H1 (cell line): ENCODE measurements around the gene SLC37A1. TPM values are rescaled to one million over a fixed set of nuclear protein-coding genes. Genes with fewer than 3 reads are reported as not detected.

Experiments
- CTCF ChIA-PET: fragments of 300-600 bp; sonication (Branson Sonifier 250); formaldehyde crosslinking; loops from one replicate; lab custom pipeline; 2021; ENCODE audit not compliant: partially characterized antibody; lab: Charles Lee
- POLR2A ChIA-PET: fragments of 300-600 bp; sonication (Branson Sonifier 250); formaldehyde crosslinking; loops from one replicate; lab custom pipeline; 2021; ENCODE audit warnings: inconsistent platforms; ENCODE audit not compliant: partially characterized antibody; lab: Charles Lee
- DNase-seq, 2 experiments: peaks; one replicate each; pipeline versions ENCODE4 v3.0.0 to v3.0.0-alpha.2; 2010 to 2022; ENCODE audit warnings: low spot score in 2 of 2, low read depth in 1 of 2, mixed read lengths in 1 of 2
- FAIRE-seq: peaks from 2 replicates; lab custom pipeline; 2011; peaks lifted over from hg19 to GRCh38; lab: Jason Lieb, UNC
- H2AFZ ChIP-seq: 2 replicates; pipeline ENCODE4 v1.8.1; 2012; ENCODE audit warnings: low read length, inconsistent platforms
- H2AK5ac ChIP-seq: 2 replicates; pipeline ENCODE4 v1.6.1; 2013; ENCODE audit warnings: low read depth, low read length
- H2BK120ac ChIP-seq: replicated peaks from 2 replicates; pipeline ENCODE3; 2013; ENCODE audit warnings: low read depth, low read length, inconsistent platforms
- H2BK12ac ChIP-seq: 2 replicates; pipeline ENCODE4 v1.6.1; 2013; ENCODE audit warnings: low read depth, low read length
- H2BK15ac ChIP-seq: 2 replicates; pipeline ENCODE4 v1.6.1; 2013; ENCODE audit warnings: low read length
- H2BK20ac ChIP-seq: 2 replicates; pipeline ENCODE4 v1.6.1; 2013; ENCODE audit warnings: low read length
- H2BK5ac ChIP-seq: 2 replicates; pipeline ENCODE4 v1.6.1; 2013; ENCODE audit warnings: low read depth, low read length
- H3K14ac ChIP-seq: 2 replicates; pipeline ENCODE4 v1.6.1; 2013; ENCODE audit warnings: inconsistent platforms; ENCODE audit not compliant: insufficient read length
- H3K18ac ChIP-seq: 2 replicates; pipeline ENCODE4 v1.6.1; 2013; ENCODE audit warnings: low read length; ENCODE audit errors: extremely low read depth
- H3K23ac ChIP-seq: 2 replicates; pipeline ENCODE4 v1.6.1; 2013; ENCODE audit warnings: inconsistent platforms; ENCODE audit not compliant: insufficient read length
- H3K23me2 ChIP-seq: 2 replicates; pipeline ENCODE4 v1.6.1; 2013; ENCODE audit warnings: low read depth, low read length
- H3K27ac ChIP-seq: 2 replicates; pipeline ENCODE4 v1.6.1; 2011; ENCODE audit warnings: low read depth, low read length, inconsistent platforms
- H3K27me3 ChIP-seq, 4 experiments: replicated peaks in 1 of 4; 1 replicate in 1 of 4; 2 replicates in 3 of 4; pipeline versions ENCODE4 v1.6.1 to v1.8.1; 2011 to 2013; ENCODE audit warnings: low read length in 3 of 4, mild to moderate bottlenecking in 3 of 4, inconsistent platforms in 2 of 4, mixed read lengths in 2 of 4, moderate library complexity in 1 of 4; ENCODE audit not compliant: control insufficient read depth in 3 of 4, insufficient read depth in 3 of 4; ENCODE audit errors: extremely low read depth in 1 of 4
- H3K36me3 ChIP-seq, 4 experiments: 2 replicates each; pipeline versions ENCODE4 v1.6.1 to v1.8.1; 2011 to 2013; ENCODE audit warnings: mild to moderate bottlenecking in 4 of 4, low read length in 3 of 4, moderate library complexity in 2 of 4, control low read depth in 1 of 4, inconsistent platforms in 1 of 4; ENCODE audit not compliant: insufficient read depth in 4 of 4, control insufficient read depth in 2 of 4
- H3K4ac ChIP-seq: replicated peaks from 2 replicates; pipeline ENCODE3; 2013; ENCODE audit warnings: low read length, low read depth, mixed read lengths, inconsistent platforms; ENCODE audit not compliant: insufficient read length
- H3K4me1 ChIP-seq, 4 experiments: replicated peaks in 1 of 4; 1 replicate in 1 of 4; 2 replicates in 3 of 4; pipeline versions ENCODE4 v1.6.1 to v1.8.1; 2011 to 2013; ENCODE audit warnings: low read length in 3 of 4, inconsistent platforms in 2 of 4, mixed read lengths in 1 of 4; ENCODE audit not compliant: insufficient read depth in 4 of 4, control insufficient read depth in 3 of 4
- H3K4me2 ChIP-seq, 2 experiments: 2 replicates each; pipeline versions ENCODE4 v1.6.1 to v1.8.1; 2011 to 2013; ENCODE audit warnings: low read depth in 2 of 2, low read length in 2 of 2, control low read depth in 1 of 2, inconsistent platforms in 1 of 2, mild to moderate bottlenecking in 1 of 2; ENCODE audit not compliant: insufficient read depth in 1 of 2
- H3K4me3 ChIP-seq, 4 experiments: fragments of 200-600, 300-600 bp in 1 of 4; sonication (generic), shearing (Covaris generic), sonication (Bioruptor Twin) in 1 of 4; 2 replicates each; pipeline versions ENCODE4 v1.5.1 to v1.8.1; 2011 to 2016; ENCODE audit warnings: low read length in 4 of 4, low read depth in 3 of 4, control low read depth in 2 of 4, inconsistent platforms in 2 of 4, mild to moderate bottlenecking in 2 of 4, mixed read lengths in 1 of 4, moderate library complexity in 1 of 4; ENCODE audit not compliant: insufficient read depth in 2 of 4; ENCODE audit errors: extremely low read depth in 1 of 4
- H3K56ac ChIP-seq: replicated peaks from 2 replicates; pipeline ENCODE3; 2013; ENCODE audit warnings: low read depth, mild to moderate bottlenecking, mixed read lengths, low read length, inconsistent platforms; ENCODE audit not compliant: insufficient read length
- H3K79me1 ChIP-seq: 2 replicates; pipeline ENCODE4 v1.6.1; 2013; ENCODE audit warnings: low read depth, low read length, control low read depth
- H3K79me2 ChIP-seq, 2 experiments: 2 replicates each; pipeline versions ENCODE4 v1.6.1 to v1.8.1; 2012 to 2013; ENCODE audit warnings: low read length in 2 of 2, mild to moderate bottlenecking in 2 of 2, inconsistent platforms in 1 of 2; ENCODE audit not compliant: insufficient read depth in 2 of 2, control insufficient read depth in 1 of 2
- H3K9ac ChIP-seq, 4 experiments: replicated peaks in 1 of 4; 1 replicate in 1 of 4; 2 replicates in 3 of 4; pipeline versions ENCODE4 v1.6.1 to v1.8.1; 2011 to 2013; ENCODE audit warnings: low read depth in 3 of 4, low read length in 3 of 4, control low read depth in 2 of 4, mild to moderate bottlenecking in 2 of 4, moderate library complexity in 2 of 4, inconsistent platforms in 1 of 4; ENCODE audit errors: extremely low read depth in 1 of 4
- H3K9me3 ChIP-seq, 2 experiments: 2 replicates each; pipeline versions ENCODE4 v1.6.1 to v1.8.1; 2012 to 2013; ENCODE audit warnings: mild to moderate bottlenecking in 2 of 2, moderate library complexity in 2 of 2, control low read depth in 1 of 2, inconsistent platforms in 1 of 2, low read depth in 1 of 2, low read length in 1 of 2, mixed read lengths in 1 of 2; ENCODE audit not compliant: insufficient read depth in 2 of 2
- H4K20me1 ChIP-seq, 2 experiments: replicated peaks in 1 of 2; 2 replicates each; pipeline versions ENCODE3 to v1.8.1; 2011 to 2013; ENCODE audit warnings: inconsistent platforms in 2 of 2, low read length in 2 of 2, mild to moderate bottlenecking in 1 of 2; ENCODE audit not compliant: insufficient read depth in 2 of 2, control insufficient read depth in 1 of 2
- H4K5ac ChIP-seq: 2 replicates; pipeline ENCODE4 v1.6.1; 2013; ENCODE audit warnings: low read length, low read depth, mixed read lengths, inconsistent platforms; ENCODE audit not compliant: insufficient read length
- H4K8ac ChIP-seq: 2 replicates; pipeline ENCODE4 v1.8.0; 2013; ENCODE audit warnings: mild to moderate bottlenecking, moderate library complexity, low read length, inconsistent platforms; ENCODE audit not compliant: insufficient read depth; ENCODE audit errors: extremely low read depth
- H4K91ac ChIP-seq: replicated peaks from 2 replicates; pipeline ENCODE3; 2013; ENCODE audit warnings: low read length, mixed read lengths, inconsistent platforms; ENCODE audit not compliant: insufficient read length
- ASH2L ChIP-seq: fragments of 200-600, 300-600 bp; sonication (generic); IDR thresholded peaks from one replicate; pipeline ENCODE4 v1.7.1; 2017; ENCODE audit warnings: low read length
- CBX5 ChIP-seq: fragments of 300-800, 300-1000 bp; sonication (generic); IDR thresholded peaks from 2 replicates; pipeline ENCODE4 v1.7.1; 2016; ENCODE audit warnings: antibody characterized with exemption, low read length, low read depth
- CTCF ChIP-seq, 3 experiments: IDR thresholded peaks; 1 replicate in 2 of 3; 2 replicates in 1 of 3; pipeline versions ENCODE4 v1.5.1 to v1.6.1; 2011; ENCODE audit warnings: low read length in 3 of 3, mild to moderate bottlenecking in 3 of 3, inconsistent platforms in 2 of 3, low read depth in 1 of 3, moderate library complexity in 1 of 3; ENCODE audit not compliant: insufficient read depth in 1 of 3; ENCODE audit errors: control extremely low read depth in 1 of 3
- EGR1 ChIP-seq: IDR thresholded peaks from 2 replicates; pipeline ENCODE4 v1.6.1; 2011; ENCODE audit warnings: low read depth, low read length, borderline replicate concordance
- EZH2 ChIP-seq: fragments of 200-600 bp; sonication (generic); IDR thresholded peaks from 2 replicates; pipeline ENCODE4 v1.7.1; 2012; ENCODE audit warnings: low read depth, mild to moderate bottlenecking, moderate library complexity, low read length, inconsistent platforms; ENCODE audit not compliant: severe bottlenecking
- KDM5A ChIP-seq: fragments of 200-600 bp; IDR thresholded peaks from 2 replicates; pipeline ENCODE4 v1.7.1; 2012; ENCODE audit warnings: mild to moderate bottlenecking, low read length, inconsistent platforms, mixed read lengths
- NRF1 ChIP-seq: IDR thresholded peaks from 2 replicates; pipeline ENCODE4 v1.6.1; 2011; ENCODE audit warnings: mild to moderate bottlenecking, low read depth, low read length, improper control_type of control experiment
- RAD21 ChIP-seq, 2 experiments: IDR thresholded peaks in 1 of 2; conservative IDR thresholded peaks in 1 of 2; 2 replicates each; pipeline ENCODE4 v1.6.1; 2011; ENCODE audit warnings: low read depth in 2 of 2, low read length in 2 of 2, improper control_type of control experiment in 1 of 2, inconsistent platforms in 1 of 2, mild to moderate bottlenecking in 1 of 2, moderate library complexity in 1 of 2
- RFX5 ChIP-seq: IDR thresholded peaks from 2 replicates; pipeline ENCODE4 v1.6.1; 2011; ENCODE audit warnings: low read depth, low read length, improper control_type of control experiment, borderline replicate concordance
- ZNF274 ChIP-seq: IDR thresholded peaks from 2 replicates; pipeline ENCODE4 v1.7.0; 2012; ENCODE audit warnings: low read length, borderline replicate concordance; ENCODE audit errors: extremely low read depth
- WGBS, 2 experiments: shearing (Covaris generic) in 1 of 2; methylation state at CpG; one replicate each; pipeline versions ENCODE4 v1.1.6 to v1.1.7; 2013 to 2015; ENCODE audit warnings: low lambda C conversion rate in 2 of 2, mixed read lengths in 2 of 2, inconsistent platforms in 1 of 2, low coverage in 1 of 2, missing lambda C conversion rate in 1 of 2; ENCODE audit not compliant: insufficient replicate concordance in 2 of 2, insufficient coverage in 1 of 2, insufficient read length in 1 of 2; ENCODE audit errors: extremely low coverage in 1 of 2, missing lambda C conversion rate in 1 of 2; 5-methylcytosine and 5-hydroxymethylcytosine counted together
- polyA plus RNA-seq, 7 experiments: library from polyadenylated mRNA; depleted of rRNA in 3 of 7; stranded (reverse) in 5 of 7; unstranded in 2 of 7; fragments of >200 nt in 5 of 7; fragments of 200-250 nt in 2 of 7; gene quantifications; 1 replicate in 5 of 7; 2 replicates in 1 of 7; 4 replicates in 1 of 7; pipeline versions ENCODE4 v1.2.1 to v1.2.3, GENCODE V29; 2011 to 2013; ENCODE audit warnings: missing spikeins in 2 of 7, mixed read lengths in 2 of 7
- total RNA-seq: library from RNA; stranded (reverse); fragmentation: NEBNext Ultra II Directional; extraction: Animal tissue kit (Norgen Biotek cat#: 25700); gene quantifications from 2 replicates; pipeline ENCODE4 v1.2.1, GENCODE V29; 2021

SLC37A1 gene
- total and polyA plus RNA-seq, 2 of the 8 experiments (the other 6 are each of a cell fraction or from before 2014, with no cell fraction given), result 15.6 to 30.9 TPM

- Histone ChIP-seq H3K23me2 (peaks cover 11% of the 10 kb centered on the region), H2BK5ac (peak overlapping the region; percentile 80; the same call in 1 of the 2 replicates), H4K20me1 (no peaks in the 10 kb centered on the region), H3K4ac (no peak overlapping the region), H3K79me1 (no peaks in the 10 kb centered on the region), H2BK120ac (no peak overlapping the region), H3K36me3 (no peaks in the 10 kb centered on the region), H3K4me3 (peak overlapping the region; percentile 60 to 78 (median 70)), H3K18ac (no peak overlapping the region), H3K56ac (peak overlapping the region; percentile 11), H3K27ac (peak overlapping the region; percentile 87), H4K91ac (peak overlapping the region; percentile 11), H3K23ac (no peak overlapping the region), H3K14ac (no peak overlapping the region), H3K4me2 (peak overlapping the region; percentile 87 to 89), H2BK15ac (peak overlapping the region; percentile 85; the same call in 1 of the 2 replicates), H4K5ac (peak overlapping the region; percentile 6), H3K27me3 (peaks cover 0 to 5% (median 4%) of the 10 kb centered on the region in 4 experiments; a peak in 1 of 7 replicates), H2BK12ac (0 out of 2 replicates have a peak overlapping the region, but pooled peaks have one; percentile 86), H3K9ac (peak overlapping the region in 3 of 4 experiments; percentile 76 to 84 (median 79); a peak in 6 of 7 replicates), H3K4me1 (peaks cover 0 to 7% (median 4%) of the 10 kb centered on the region in 4 experiments; a peak in 5 of 7 replicates), H2BK20ac (0 out of 2 replicates have a peak overlapping the region, but pooled peaks have one; percentile 56), H4K8ac (peak overlapping the region; percentile 93; the same call in 1 of the 2 replicates), H3K79me2 (no peaks in the 10 kb centered on the region), H2AFZ (peak overlapping the region; percentile 79), H3K9me3 (no peaks in the 10 kb centered on the region), H2AK5ac (peak overlapping the region; percentile 28; the same call in 1 of the 2 replicates)
- no peak for FAIRE-seq
- 18% methylated on average over 19 of the region's 19 CpGs; no CpG with 5 or more reads in 1 of the 2 experiments for WGBS, 2 experiments
- no peak for DNase-seq
- ChIA-PET CTCF (interaction anchor here (0.6 to 1.3 kb wide), 4 partner anchors 9 to 48 kb away, joined by 3 to 5 read pairs (median 3); no protein-coding TSS in a partner anchor), POLR2A (interaction anchor here (1.0 to 1.8 kb wide), 4 partner anchors 16 to 28 kb away, joined by 3 to 7 read pairs (median 4); partner anchors contain the start of gene SLC37A1)
- TF ChIP-seq RAD21 (IDR thresholded peaks at IDR 0.05 in 1 of 2, conservative IDR thresholded peaks at IDR 0.05 in 1 of 2; ENCODE audit: low read depth in 2 of 2, low read length in 2 of 2) (no peak), EGR1 (no peak), CTCF (IDR thresholded peaks at IDR 0.05; ENCODE audit: control extremely low read depth in 1 of 3, insufficient read depth in 1 of 3, low read depth in 1 of 3, low read length in 3 of 3) (no peak), CBX5 (no peak), NRF1 (no peak), ASH2L (no peak), KDM5A (no peak), EZH2 (no peak), ZNF274 (no peak), RFX5 (no peak)
Measured at GRCh38 chr21:42496839-42497202, 16.8 kb upstream of the SLC37A1 start.
